A549 (cell line): Measurements from ENCODE around the gene MINDY1. TPM values are rescaled to one million over a fixed set of nuclear protein-coding genes. Genes with fewer than 3 reads are reported as not detected.

Experiments
- ATAC-seq, 2 experiments: fragments of 200-7000 bp in 1 of 2; fragments of >200 bp in 1 of 2; cut with Nextera tagmentation in 1 of 2; cut with Tn5 transposase in 1 of 2; 3 replicates each; pipeline versions ENCODE4 v1.8.0 to v1.9.1; 2018 to 2020; ENCODE audit warnings: mild to moderate bottlenecking in 1 of 2, moderate library complexity in 1 of 2
- CTCF ChIA-PET: fragments of 300-600 bp; sonication (Branson Sonifier 250); formaldehyde crosslinking; extraction: SDS; loops from one replicate; lab custom pipeline; 2021; ENCODE audit warnings: antibody characterized with exemption, inconsistent platforms; lab: Yijun Ruan, JAX
- POLR2A ChIA-PET: fragments of 350-600 bp; formaldehyde crosslinking; extraction: SDS; loops from one replicate; lab custom pipeline; 2021; ENCODE audit warnings: antibody characterized with exemption, inconsistent platforms; lab: Yijun Ruan, JAX
- DNase-seq, 2 experiments: peaks; one replicate each; pipeline versions ENCODE4 v3.0.0 to v3.0.0-alpha.2; 2011 to 2016; ENCODE audit warnings: low read depth in 1 of 2, low spot score in 1 of 2
- FAIRE-seq: peaks from 2 replicates; lab custom pipeline; 2011; peaks lifted over from hg19 to GRCh38; lab: Jason Lieb, UNC
- H3K27ac ChIP-seq, 2 experiments: fragments of >200 bp; sonication (Bioruptor Twin); formaldehyde crosslinking; 3 replicates each; pipeline ENCODE4 v1.5.1; 2016 to 2017
- H3K4me1 ChIP-seq: fragments of >200 bp; sonication (Bioruptor Twin); formaldehyde crosslinking; 3 replicates; pipeline ENCODE4 v1.6.1; 2016
- H3K4me2 ChIP-seq: fragments of >200 bp; sonication (Bioruptor Twin); formaldehyde crosslinking; 3 replicates; pipeline ENCODE4 v1.6.1; 2016
- H3K4me3 ChIP-seq: fragments of >200 bp; sonication (Bioruptor Twin); formaldehyde crosslinking; 3 replicates; pipeline ENCODE4 v1.5.1; 2016
- H3K9me3 ChIP-seq: fragments of >200 bp; sonication (Bioruptor Twin); formaldehyde crosslinking; 3 replicates; pipeline ENCODE4 v1.6.1; 2016
- BHLHE40 ChIP-seq: IDR thresholded peaks from 2 replicates; pipeline ENCODE4 v1.6.1; 2012; ENCODE audit warnings: low read depth, low read length, inconsistent platforms
- CEBPB ChIP-seq, 2 experiments: fragments of >200 bp in 1 of 2; sonication (Bioruptor Twin) in 1 of 2; formaldehyde crosslinking in 1 of 2; IDR thresholded peaks; 2 replicates each; pipeline ENCODE4 v1.6.1; 2012 to 2016
- CHD2 ChIP-seq: fragments of 150-350 bp; IDR thresholded peaks from 2 replicates; pipeline ENCODE4 v1.6.1; 2014; ENCODE audit warnings: low read length; ENCODE audit not compliant: partially characterized antibody
- GATA3 ChIP-seq: IDR thresholded peaks from 2 replicates; pipeline ENCODE4 v1.6.1; 2012; ENCODE audit warnings: borderline replicate concordance
- HOXA7 ChIP-seq: fragments of 250-450 bp; sonication (Bioruptor Pico); IDR thresholded peaks from 2 replicates; pipeline ENCODE4 v1.5.0; 2020; ENCODE audit warnings: mild to moderate bottlenecking, moderate library complexity
- JUN ChIP-seq, 2 experiments: fragments of >200 bp; sonication (Bioruptor Twin); formaldehyde crosslinking; IDR thresholded peaks; 2 replicates in 1 of 2; 3 replicates in 1 of 2; pipeline ENCODE4 v1.6.1; 2016 to 2017
- KDM5A ChIP-seq: fragments of 200-600 bp; sonication (generic); IDR thresholded peaks from 2 replicates; pipeline ENCODE4 v1.6.1; 2016; ENCODE audit warnings: antibody characterized with exemption, mild to moderate bottlenecking
- NR3C1 ChIP-seq: fragments of >200 bp; sonication (Bioruptor Twin); formaldehyde crosslinking; IDR thresholded peaks from 3 replicates; pipeline ENCODE4 v1.6.1; 2017
- RAD21 ChIP-seq, 2 experiments: fragments of >200 bp in 1 of 2; sonication (Bioruptor Twin) in 1 of 2; formaldehyde crosslinking in 1 of 2; IDR thresholded peaks in 1 of 2; conservative IDR thresholded peaks in 1 of 2; 2 replicates in 1 of 2; 3 replicates in 1 of 2; pipeline ENCODE4 v1.6.1; 2012 to 2018; ENCODE audit warnings: inconsistent platforms in 1 of 2
- RNF2 ChIP-seq: fragments of 200-600 bp; sonication (generic); IDR thresholded peaks from 2 replicates; pipeline ENCODE4 v1.6.1; 2016; ENCODE audit warnings: low read depth, mild to moderate bottlenecking, antibody characterized with exemption, moderate library complexity, borderline replicate concordance
- SREBF2 ChIP-seq: fragments of 450-650 bp; IDR thresholded peaks from 2 replicates; pipeline ENCODE4 v1.6.1; 2014; ENCODE audit warnings: mild to moderate bottlenecking, moderate library complexity
- TP53 ChIP-seq: fragments of 250-450 bp; sonication (Bioruptor Pico); IDR thresholded peaks from 2 replicates; pipeline ENCODE4 v1.5.0; 2021; ENCODE audit warnings: mild to moderate bottlenecking, moderate library complexity
- ZC3H11A ChIP-seq: fragments of 450-650 bp; IDR thresholded peaks from 2 replicates; pipeline ENCODE4 v1.6.1; 2014; ENCODE audit warnings: antibody characterized with exemption, mild to moderate bottlenecking
- ZNF302 ChIP-seq: fragments of 250-450 bp; sonication (Bioruptor Pico); IDR thresholded peaks from 2 replicates; pipeline ENCODE4 v1.9.0; 2021; ENCODE audit warnings: inconsistent platforms, mild to moderate bottlenecking, moderate library complexity
- ZSCAN20 ChIP-seq: fragments of 250-450 bp; sonication (Bioruptor Pico); IDR thresholded peaks from 2 replicates; pipeline ENCODE4 v1.8.0; 2022; ENCODE audit warnings: mild to moderate bottlenecking, moderate library complexity
- WGBS: methylation state at CpG from one replicate; pipeline ENCODE4 v1.1.6; 2017; ENCODE audit errors: missing lambda C conversion rate; 5-methylcytosine and 5-hydroxymethylcytosine counted together
- polyA plus RNA-seq, 4 experiments: library from polyadenylated mRNA; depleted of rRNA in 3 of 4; stranded (reverse); fragments of >200 nt; fragmentation: RNase III in 1 of 4; extraction: RNeasy Plus Mini Kit Qiagen cat#74134 plus additional on column Dnase treatment in 1 of 4; gene quantifications; 2 replicates in 3 of 4; 3 replicates in 1 of 4; pipeline ENCODE4 v1.2.3, GENCODE V29; 2011 to 2017
- TF ChIP-seq, protein P1 (sequence below): fragments of 250-450 bp; sonication (Bioruptor Pico); IDR thresholded peaks from 2 replicates; pipeline ENCODE4 v1.5.0; 2021; ENCODE audit warnings: mild to moderate bottlenecking, moderate library complexity, borderline replicate concordance
- TF ChIP-seq, protein P2 (sequence below): fragments of 450-650 bp; IDR thresholded peaks from 2 replicates; pipeline ENCODE4 v1.6.1; 2014; ENCODE audit warnings: antibody characterized with exemption
- TF ChIP-seq, protein P3 (sequence below): fragments of 150-350 bp; IDR thresholded peaks from 2 replicates; pipeline ENCODE4 v1.6.1; 2014; ENCODE audit warnings: low read depth, mild to moderate bottlenecking, low read length
- TF ChIP-seq, protein P4 (sequence below): IDR thresholded peaks from 2 replicates; pipeline ENCODE4 v1.6.1; 2012; ENCODE audit warnings: low read depth, borderline replicate concordance
- TF ChIP-seq, protein P5 (sequence below): fragments of >200 bp; sonication (Bioruptor Twin); formaldehyde crosslinking; IDR thresholded peaks from 3 replicates; pipeline ENCODE4 v1.5.1; 2016

MINDY1 gene
- polyA plus RNA-seq, 2 of the 4 experiments (the other 2 are of a cell fraction): 4.8 to 5.2 TPM

DNA sequence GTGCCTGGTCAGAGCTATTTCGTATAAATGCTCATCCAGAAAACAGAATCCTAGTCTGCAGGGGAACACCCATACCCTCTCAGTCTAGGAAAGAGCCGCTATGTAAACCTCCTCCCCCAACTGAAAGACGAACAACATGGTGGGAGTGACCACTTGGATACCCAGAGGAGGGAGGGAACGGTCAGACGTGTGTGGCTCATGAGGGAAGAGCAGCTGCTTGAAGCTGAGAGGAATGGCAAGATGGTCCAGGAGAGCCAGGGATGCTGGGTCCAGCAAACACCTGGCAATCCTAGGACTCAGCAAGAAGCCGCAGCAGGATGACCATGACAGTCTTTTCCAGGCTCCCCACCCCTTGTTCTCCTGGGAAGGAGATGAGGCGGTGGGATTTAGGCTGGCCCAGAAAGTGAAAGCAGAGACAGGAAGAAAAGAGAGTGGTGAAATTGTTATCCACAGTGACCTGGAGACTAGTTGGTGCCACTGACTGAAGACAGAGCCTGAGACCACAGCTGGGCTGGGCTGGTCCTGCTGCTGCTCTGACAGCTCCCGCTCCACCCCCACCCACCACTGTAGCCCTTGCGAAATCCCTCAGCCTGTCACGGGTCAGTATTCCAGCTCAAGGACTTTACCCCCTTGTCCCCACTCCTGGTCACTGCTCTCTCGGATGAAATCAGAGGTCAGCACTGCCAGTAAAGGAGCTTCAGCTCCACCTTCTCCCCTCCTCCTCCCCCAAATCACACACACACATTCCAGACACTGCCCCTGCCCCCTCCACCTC is 35.7 kb downstream of the MINDY1 start:
- FAIRE-seq (no peak), ATAC-seq (peak in 1 of 2 experiments; percentile 17; a peak in 3 of 6 replicates), DNase-seq (no peak)
- Histone ChIP-seq H3K4me3 (peak overlapping the region; percentile 90), H3K9me3 (no peaks in the 10 kb centered on the region), H3K27ac (peak overlapping the region; percentile 98 to 100), H3K4me1 (peaks cover 49% of the 10 kb centered on the region), H3K4me2 (peak overlapping the region; percentile 95)
- 49% methylated on average over 11 of the region's 11 CpGs for WGBS
- TF ChIP-seq JUN (IDR thresholded peaks at IDR 0.05): no peak
- TF ChIP-seq GATA3: no peak; the same call in 1 of the 2 replicates
- peak; percentile 71 to 93; a peak in 3 of 4 replicates for TF ChIP-seq CEBPB (IDR thresholded peaks at IDR 0.05)
- ChIA-PET POLR2A (no interaction called here), CTCF (interaction anchor here (1.1 to 2.6 kb wide), 5 partner anchors 9 to 157 kb away, joined by 3 to 12 read pairs (median 11); partner anchors contain the start of gene MINDY1)

DNA sequence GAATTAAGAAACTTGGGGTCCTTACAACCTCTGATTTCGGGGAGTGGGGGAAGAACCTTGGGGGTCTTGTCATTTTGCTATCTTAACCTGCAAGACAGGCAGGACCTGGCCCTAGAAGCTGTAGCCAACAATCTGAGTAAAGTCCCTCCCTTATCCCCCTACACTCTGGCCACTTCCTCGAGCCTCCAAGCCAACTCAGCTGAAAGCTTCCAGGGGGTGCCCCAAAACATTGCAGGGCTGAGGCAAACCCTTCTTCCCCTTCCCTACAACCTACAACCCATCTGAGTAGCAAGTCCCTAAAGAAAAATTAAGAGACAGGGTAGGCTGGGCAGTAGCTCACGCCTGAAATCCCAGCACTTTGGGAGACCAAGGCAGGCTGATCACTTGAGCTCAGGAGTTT is 37.1 kb downstream of the MINDY1 start:
- TF ChIP-seq KDM5A: no peak
- TF ChIP-seq, protein P1, sequence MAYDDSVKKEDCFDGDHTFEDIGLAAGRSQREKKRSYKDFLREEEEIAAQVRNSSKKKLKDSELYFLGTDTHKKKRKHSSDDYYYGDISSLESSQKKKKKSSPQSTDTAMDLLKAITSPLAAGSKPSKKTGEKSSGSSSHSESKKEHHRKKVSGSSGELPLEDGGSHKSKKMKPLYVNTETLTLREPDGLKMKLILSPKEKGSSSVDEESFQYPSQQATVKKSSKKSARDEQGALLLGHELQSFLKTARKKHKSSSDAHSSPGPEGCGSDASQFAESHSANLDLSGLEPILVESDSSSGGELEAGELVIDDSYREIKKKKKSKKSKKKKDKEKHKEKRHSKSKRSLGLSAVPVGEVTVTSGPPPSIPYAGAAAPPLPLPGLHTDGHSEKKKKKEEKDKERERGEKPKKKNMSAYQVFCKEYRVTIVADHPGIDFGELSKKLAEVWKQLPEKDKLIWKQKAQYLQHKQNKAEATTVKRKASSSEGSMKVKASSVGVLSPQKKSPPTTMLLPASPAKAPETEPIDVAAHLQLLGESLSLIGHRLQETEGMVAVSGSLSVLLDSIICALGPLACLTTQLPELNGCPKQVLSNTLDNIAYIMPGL (CRISPR knock-in tag): no peak
- TF ChIP-seq, protein P2, sequence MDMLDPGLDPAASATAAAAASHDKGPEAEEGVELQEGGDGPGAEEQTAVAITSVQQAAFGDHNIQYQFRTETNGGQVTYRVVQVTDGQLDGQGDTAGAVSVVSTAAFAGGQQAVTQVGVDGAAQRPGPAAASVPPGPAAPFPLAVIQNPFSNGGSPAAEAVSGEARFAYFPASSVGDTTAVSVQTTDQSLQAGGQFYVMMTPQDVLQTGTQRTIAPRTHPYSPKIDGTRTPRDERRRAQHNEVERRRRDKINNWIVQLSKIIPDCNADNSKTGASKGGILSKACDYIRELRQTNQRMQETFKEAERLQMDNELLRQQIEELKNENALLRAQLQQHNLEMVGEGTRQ: no peak
- TF ChIP-seq RNF2: no peak
- TF ChIP-seq CEBPB (IDR thresholded peaks at IDR 0.05): no peak
- no peak for TF ChIP-seq RAD21 (conservative IDR thresholded peaks at IDR 0.05 in 1 of 2, IDR thresholded peaks at IDR 0.05 in 1 of 2)
- TF ChIP-seq, protein P3, sequence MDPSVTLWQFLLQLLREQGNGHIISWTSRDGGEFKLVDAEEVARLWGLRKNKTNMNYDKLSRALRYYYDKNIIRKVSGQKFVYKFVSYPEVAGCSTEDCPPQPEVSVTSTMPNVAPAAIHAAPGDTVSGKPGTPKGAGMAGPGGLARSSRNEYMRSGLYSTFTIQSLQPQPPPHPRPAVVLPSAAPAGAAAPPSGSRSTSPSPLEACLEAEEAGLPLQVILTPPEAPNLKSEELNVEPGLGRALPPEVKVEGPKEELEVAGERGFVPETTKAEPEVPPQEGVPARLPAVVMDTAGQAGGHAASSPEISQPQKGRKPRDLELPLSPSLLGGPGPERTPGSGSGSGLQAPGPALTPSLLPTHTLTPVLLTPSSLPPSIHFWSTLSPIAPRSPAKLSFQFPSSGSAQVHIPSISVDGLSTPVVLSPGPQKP: no peak
- no peak for TF ChIP-seq SREBF2
- no peak for TF ChIP-seq ZNF302
- no peak for TF ChIP-seq BHLHE40
- TF ChIP-seq TP53 (CRISPR knock-in tag): no peak
- TF ChIP-seq ZSCAN20 (CRISPR knock-in tag): no peak
- no peak for TF ChIP-seq HOXA7 (CRISPR knock-in tag)
- TF ChIP-seq CHD2: no peak
- TF ChIP-seq, protein P4, sequence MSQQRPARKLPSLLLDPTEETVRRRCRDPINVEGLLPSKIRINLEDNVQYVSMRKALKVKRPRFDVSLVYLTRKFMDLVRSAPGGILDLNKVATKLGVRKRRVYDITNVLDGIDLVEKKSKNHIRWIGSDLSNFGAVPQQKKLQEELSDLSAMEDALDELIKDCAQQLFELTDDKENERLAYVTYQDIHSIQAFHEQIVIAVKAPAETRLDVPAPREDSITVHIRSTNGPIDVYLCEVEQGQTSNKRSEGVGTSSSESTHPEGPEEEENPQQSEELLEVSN: no peak
- no peak for TF ChIP-seq NR3C1
- TF ChIP-seq ZC3H11A: no peak
- TF ChIP-seq, protein P5, sequence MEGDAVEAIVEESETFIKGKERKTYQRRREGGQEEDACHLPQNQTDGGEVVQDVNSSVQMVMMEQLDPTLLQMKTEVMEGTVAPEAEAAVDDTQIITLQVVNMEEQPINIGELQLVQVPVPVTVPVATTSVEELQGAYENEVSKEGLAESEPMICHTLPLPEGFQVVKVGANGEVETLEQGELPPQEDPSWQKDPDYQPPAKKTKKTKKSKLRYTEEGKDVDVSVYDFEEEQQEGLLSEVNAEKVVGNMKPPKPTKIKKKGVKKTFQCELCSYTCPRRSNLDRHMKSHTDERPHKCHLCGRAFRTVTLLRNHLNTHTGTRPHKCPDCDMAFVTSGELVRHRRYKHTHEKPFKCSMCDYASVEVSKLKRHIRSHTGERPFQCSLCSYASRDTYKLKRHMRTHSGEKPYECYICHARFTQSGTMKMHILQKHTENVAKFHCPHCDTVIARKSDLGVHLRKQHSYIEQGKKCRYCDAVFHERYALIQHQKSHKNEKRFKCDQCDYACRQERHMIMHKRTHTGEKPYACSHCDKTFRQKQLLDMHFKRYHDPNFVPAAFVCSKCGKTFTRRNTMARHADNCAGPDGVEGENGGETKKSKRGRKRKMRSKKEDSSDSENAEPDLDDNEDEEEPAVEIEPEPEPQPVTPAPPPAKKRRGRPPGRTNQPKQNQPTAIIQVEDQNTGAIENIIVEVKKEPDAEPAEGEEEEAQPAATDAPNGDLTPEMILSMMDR: no peak
- FAIRE-seq (no peak), DNase-seq (no peak), ATAC-seq (no peak)
- H3K4me2 ChIP-seq: no peak overlapping the region
- peaks cover 40% of the 10 kb centered on the region for H3K4me1 ChIP-seq
- H3K9me3 ChIP-seq: no peaks in the 10 kb centered on the region
- CTCF ChIA-PET: interaction anchor here (0.5 to 2.6 kb wide), 10 partner anchors 11 to 409 kb away, joined by 3 to 12 read pairs (median 4); partner anchors contain the start of gene MINDY1
- H3K4me3 ChIP-seq: no peak overlapping the region
- POLR2A ChIA-PET: no interaction called here
- peak overlapping the region in 1 of 2 experiments; percentile 48; a peak in 2 of 6 replicates for H3K27ac ChIP-seq
- 95% methylated on average over 3 of the region's 3 CpGs for WGBS
